ENCODE results near the gene STXBP6.
"Not testable (repeated sequence)": the region's sequence is repeated elsewhere in the genome, so short reads cannot be mapped to it uniquely, and the experiment has no call there.

The STXBP6 gene

DNA sequence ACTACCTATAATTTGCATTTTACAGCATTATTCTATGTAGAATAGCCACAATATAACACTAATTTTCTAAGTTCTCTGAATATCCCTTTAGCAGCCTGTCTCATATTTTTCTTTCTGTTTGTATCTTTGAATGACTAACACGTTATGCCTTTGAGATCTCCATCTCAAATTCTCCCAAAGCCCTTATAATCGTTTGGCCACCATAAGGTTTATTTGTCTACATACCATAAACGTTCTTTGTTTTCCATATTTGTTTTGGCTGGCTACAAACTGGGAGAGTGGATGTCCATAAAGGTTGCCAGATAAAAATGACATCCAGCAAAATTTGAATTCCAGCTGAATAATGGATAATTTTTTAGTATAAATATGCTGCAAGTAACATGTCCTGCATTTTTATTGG lies 203.7 kb downstream of the STXBP6 start:
- no peaks in the 10 kb centered on the region for H3K4me1 ChIP-seq (ENCODE audit: control insufficient read depth in 1 of 2, insufficient read depth in 2 of 2, low read length in 2 of 2)
- H3K4me3 ChIP-seq (ENCODE audit: low read depth in 1 of 2, low read length in 2 of 2) = no peak overlapping the region
- no peak overlapping the region for H3K27ac ChIP-seq (ENCODE audit: low read length)
- H3K9me3 ChIP-seq (ENCODE audit: control insufficient read depth in 1 of 2, low read length in 2 of 2) = no peaks in the 10 kb centered on the region
- H3K27me3 ChIP-seq (ENCODE audit: low read depth, low read length) = no peaks in the 10 kb centered on the region
- no peaks in the 10 kb centered on the region for H3K36me3 ChIP-seq (ENCODE audit: control insufficient read depth in 1 of 2, insufficient read depth in 2 of 2, low read length in 2 of 2)

GRCh38 chr14:24845851-24846250 lies 204.1 kb downstream of the STXBP6 start:
- H3K27me3 ChIP-seq (ENCODE audit: low read depth, low read length) = no peaks in the 10 kb centered on the region
- no peaks in the 10 kb centered on the region for H3K36me3 ChIP-seq (ENCODE audit: control insufficient read depth in 1 of 2, insufficient read depth in 2 of 2, low read length in 2 of 2)
- no peaks in the 10 kb centered on the region for H3K9me3 ChIP-seq (ENCODE audit: control insufficient read depth in 1 of 2, low read length in 2 of 2)
- no peak overlapping the region for H3K27ac ChIP-seq (ENCODE audit: low read length)
- no peak overlapping the region for H3K4me3 ChIP-seq (ENCODE audit: low read depth in 1 of 2, low read length in 2 of 2)
- H3K4me1 ChIP-seq (ENCODE audit: control insufficient read depth in 1 of 2, insufficient read depth in 2 of 2, low read length in 2 of 2) = no peaks in the 10 kb centered on the region

DNA sequence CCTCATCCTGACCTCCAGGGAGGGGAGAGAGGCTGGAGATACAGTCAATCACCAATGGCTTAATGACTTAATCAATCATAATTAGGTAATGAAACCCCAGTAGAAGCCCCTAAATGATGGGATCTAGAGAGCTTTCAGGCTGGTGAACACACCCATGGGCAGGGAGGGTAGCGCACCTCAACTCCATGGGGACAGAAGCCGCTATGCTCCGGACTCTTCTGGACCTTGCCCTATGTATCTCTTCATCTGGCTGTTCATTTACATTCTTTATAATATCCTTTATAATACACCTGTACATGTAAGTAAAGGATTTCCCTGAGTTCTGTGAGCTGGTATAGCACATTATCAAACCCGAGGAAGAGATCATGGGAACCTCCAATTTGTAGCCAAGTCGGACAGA lies 205.9 kb downstream of the STXBP6 start:
- Histone ChIP-seq H3K27me3 (ENCODE audit: low read depth, low read length) (no peaks in the 10 kb centered on the region), H3K4me1 (ENCODE audit: control insufficient read depth in 1 of 2, insufficient read depth in 2 of 2, low read length in 2 of 2) (no peaks in the 10 kb centered on the region), H3K4me3 (ENCODE audit: low read depth in 1 of 2, low read length in 2 of 2) (no peak overlapping the region), H3K9me3 (ENCODE audit: control insufficient read depth in 1 of 2, low read length in 2 of 2) (no peaks in the 10 kb centered on the region), H3K36me3 (ENCODE audit: control insufficient read depth in 1 of 2, insufficient read depth in 2 of 2, low read length in 2 of 2) (no peaks in the 10 kb centered on the region), H3K27ac (ENCODE audit: low read length) (no peak overlapping the region)

- Histone ChIP-seq H3K36me3 (ENCODE audit: control insufficient read depth in 1 of 2, insufficient read depth in 2 of 2, low read length in 2 of 2) (no peaks in the 10 kb centered on the region), H3K27me3 (ENCODE audit: low read depth, low read length) (no peaks in the 10 kb centered on the region), H3K27ac (ENCODE audit: low read length) (no peak overlapping the region)
Observed at GRCh38 chr14:24843494-24843893, 206.5 kb downstream of the STXBP6 start.

DNA sequence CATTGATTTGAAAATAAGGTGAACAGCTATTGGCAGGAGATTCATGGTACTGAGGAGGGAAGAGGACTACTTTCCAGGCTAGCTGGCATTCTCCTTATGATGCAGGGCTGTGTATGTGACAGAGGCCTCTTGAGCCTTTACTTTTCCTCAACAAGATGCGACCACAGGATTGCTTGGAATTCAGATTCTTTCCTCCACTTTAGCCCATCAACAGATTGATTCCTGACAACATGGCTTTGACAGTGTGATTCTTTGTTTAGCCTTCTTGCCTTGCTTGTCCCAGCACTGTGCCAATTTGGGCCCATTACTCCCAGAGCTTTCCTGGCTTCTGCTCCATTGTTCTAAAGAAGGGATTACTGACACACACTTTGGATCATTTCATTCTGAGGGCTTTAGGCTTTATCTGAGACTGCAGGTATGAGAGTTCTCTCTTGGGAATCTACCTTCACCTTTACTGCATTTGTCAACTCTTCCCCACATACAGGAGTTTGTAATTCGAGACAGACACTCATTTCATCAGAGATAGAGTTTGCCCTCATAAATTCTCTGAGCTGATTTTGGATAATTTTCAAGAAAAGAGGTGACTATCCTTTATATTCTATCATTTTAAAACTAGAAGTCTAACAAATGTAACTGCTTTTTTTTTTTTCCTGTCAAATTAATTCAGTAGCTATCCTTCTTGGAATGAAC lies 209.6 kb downstream of the STXBP6 start:
- no peak overlapping the region for H3K4me3 ChIP-seq (ENCODE audit: low read depth in 1 of 2, low read length in 2 of 2)
- H3K36me3 ChIP-seq (ENCODE audit: control insufficient read depth in 1 of 2, insufficient read depth in 2 of 2, low read length in 2 of 2) = no peaks in the 10 kb centered on the region
- no peaks in the 10 kb centered on the region for H3K9me3 ChIP-seq (ENCODE audit: control insufficient read depth in 1 of 2, low read length in 2 of 2)
- no peaks in the 10 kb centered on the region for H3K27me3 ChIP-seq (ENCODE audit: low read depth, low read length)
- H3K27ac ChIP-seq (ENCODE audit: low read length) = no peak overlapping the region
- H3K4me1 ChIP-seq (ENCODE audit: control insufficient read depth in 1 of 2, insufficient read depth in 2 of 2, low read length in 2 of 2) = no peaks in the 10 kb centered on the region

More at GRCh38 chr14:24843494-24843893, 206.5 kb downstream of the STXBP6 start:
- no peak overlapping the region for H3K4me3 ChIP-seq (ENCODE audit: low read depth in 1 of 2, low read length in 2 of 2)
- H3K9me3 ChIP-seq (ENCODE audit: control insufficient read depth in 1 of 2, low read length in 2 of 2) = no peaks in the 10 kb centered on the region
- no peaks in the 10 kb centered on the region for H3K4me1 ChIP-seq (ENCODE audit: control insufficient read depth in 1 of 2, insufficient read depth in 2 of 2, low read length in 2 of 2)

DNA sequence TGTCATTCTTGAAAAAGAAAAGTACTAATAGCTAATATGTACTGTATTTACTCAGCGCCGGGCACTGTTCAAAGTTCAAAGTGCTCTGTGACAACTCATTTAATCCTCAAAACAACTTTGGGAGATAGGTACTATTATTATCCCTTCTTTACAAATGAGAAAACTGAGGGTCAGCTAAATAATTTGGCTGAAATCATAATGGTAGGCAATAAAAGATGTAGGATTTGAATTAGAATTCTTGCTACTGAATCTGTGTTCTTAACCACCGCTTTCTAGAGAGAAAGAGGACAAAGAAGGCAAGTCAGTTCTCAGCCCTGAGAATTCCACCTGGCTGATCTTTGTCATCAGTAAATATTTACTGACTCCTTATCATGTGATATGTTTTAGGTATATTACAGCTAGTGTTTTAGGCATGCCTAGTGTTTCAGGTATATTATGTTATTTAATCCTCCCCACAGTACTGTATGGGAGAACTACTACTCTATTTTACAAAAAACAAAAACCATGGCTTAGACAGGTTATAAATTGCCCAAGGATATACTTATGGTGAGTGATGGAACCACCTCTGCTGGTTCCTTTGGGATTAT lies 210.2 kb downstream of the STXBP6 start:
- Histone ChIP-seq H3K27me3 (ENCODE audit: low read depth, low read length) (no peaks in the 10 kb centered on the region), H3K4me3 (ENCODE audit: low read depth in 1 of 2, low read length in 2 of 2) (no peak overlapping the region), H3K4me1 (ENCODE audit: control insufficient read depth in 1 of 2, insufficient read depth in 2 of 2, low read length in 2 of 2) (no peaks in the 10 kb centered on the region), H3K27ac (ENCODE audit: low read length) (no peak overlapping the region), H3K36me3 (ENCODE audit: control insufficient read depth in 1 of 2, insufficient read depth in 2 of 2, low read length in 2 of 2) (no peaks in the 10 kb centered on the region), H3K9me3 (ENCODE audit: control insufficient read depth in 1 of 2, low read length in 2 of 2) (no peaks in the 10 kb centered on the region)

GRCh38 chr14:24838945-24839616 lies 210.9 kb downstream of the STXBP6 start:
- Histone ChIP-seq H3K9me3 (ENCODE audit: control insufficient read depth in 1 of 2, low read length in 2 of 2) (no peaks in the 10 kb centered on the region), H3K27ac (ENCODE audit: low read length) (no peak overlapping the region), H3K27me3 (ENCODE audit: low read depth, low read length) (no peaks in the 10 kb centered on the region), H3K4me1 (ENCODE audit: control insufficient read depth in 1 of 2, insufficient read depth in 2 of 2, low read length in 2 of 2) (no peaks in the 10 kb centered on the region), H3K4me3 (ENCODE audit: low read depth in 1 of 2, low read length in 2 of 2) (no peak overlapping the region), H3K36me3 (ENCODE audit: control insufficient read depth in 1 of 2, insufficient read depth in 2 of 2, low read length in 2 of 2) (no peaks in the 10 kb centered on the region)

DNA sequence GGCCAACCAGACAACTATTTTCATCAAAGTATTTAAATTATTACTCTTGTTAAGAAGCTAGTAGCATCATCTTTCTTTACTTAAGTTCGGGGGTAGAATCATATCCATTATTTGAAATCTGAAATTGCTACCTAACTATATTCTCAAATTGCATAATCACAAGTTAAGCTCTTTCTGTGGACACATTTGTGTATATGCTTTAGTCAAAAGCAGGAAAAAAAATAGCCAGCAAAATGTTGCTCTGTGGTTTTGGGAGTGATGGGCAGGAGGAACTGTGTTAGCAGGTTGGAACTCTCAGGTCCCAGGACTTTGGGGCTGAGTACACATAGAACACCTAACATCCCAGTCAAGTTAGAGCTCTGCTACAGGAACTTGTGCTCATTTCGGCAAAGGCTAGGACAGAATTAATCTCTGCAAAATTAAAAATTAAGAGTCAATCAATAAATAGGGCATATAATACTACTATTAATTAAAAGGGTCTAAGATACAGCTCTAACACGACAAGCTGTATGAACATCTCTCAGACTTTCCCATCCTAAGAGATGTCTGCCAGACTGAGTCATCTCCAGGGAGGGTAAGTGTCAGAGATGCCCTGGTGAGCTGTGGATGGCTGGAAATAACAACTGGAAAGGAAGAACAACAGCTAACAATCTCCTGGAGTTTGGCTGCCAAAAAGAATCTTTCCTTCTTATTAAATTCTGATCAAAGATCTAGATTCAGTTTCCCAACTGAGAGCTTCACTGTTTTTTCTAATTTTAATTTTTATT lies 212.5 kb downstream of the STXBP6 start:
- H3K36me3 ChIP-seq (ENCODE audit: control insufficient read depth in 1 of 2, insufficient read depth in 2 of 2, low read length in 2 of 2) = no peaks in the 10 kb centered on the region
- H3K9me3 ChIP-seq (ENCODE audit: control insufficient read depth in 1 of 2, low read length in 2 of 2) = no peaks in the 10 kb centered on the region
- H3K4me1 ChIP-seq (ENCODE audit: control insufficient read depth in 1 of 2, insufficient read depth in 2 of 2, low read length in 2 of 2) = no peaks in the 10 kb centered on the region
- H3K4me3 ChIP-seq (ENCODE audit: low read depth in 1 of 2, low read length in 2 of 2) = no peak overlapping the region
- H3K27ac ChIP-seq (ENCODE audit: low read length) = no peak overlapping the region
- H3K27me3 ChIP-seq (ENCODE audit: low read depth, low read length) = no peaks in the 10 kb centered on the region

DNA sequence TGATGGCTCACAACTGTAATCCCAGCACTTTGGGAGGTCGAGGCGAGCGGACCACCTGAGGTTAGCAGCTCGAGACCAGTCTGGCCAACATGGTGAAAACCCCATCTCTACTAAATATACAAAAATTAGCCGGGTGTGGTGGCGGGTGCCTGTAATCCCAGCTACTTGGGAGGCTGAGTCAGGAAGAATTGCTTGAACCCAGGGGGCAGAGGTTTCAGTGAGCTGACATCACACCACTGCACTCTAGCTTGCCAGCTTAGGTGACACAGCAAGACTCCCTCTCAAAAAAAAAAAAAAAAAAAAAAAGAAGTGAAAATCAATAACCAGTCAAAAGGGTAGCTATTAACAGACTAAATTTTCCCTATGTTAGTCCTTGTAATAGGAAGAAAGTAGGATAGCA lies 213.6 kb downstream of the STXBP6 start:
- not testable (repeated sequence) for H3K27ac ChIP-seq (ENCODE audit: low read length); H3K9me3 ChIP-seq (ENCODE audit: control insufficient read depth in 1 of 2, low read length in 2 of 2); H3K36me3 ChIP-seq (ENCODE audit: control insufficient read depth in 1 of 2, insufficient read depth in 2 of 2, low read length in 2 of 2); H3K4me3 ChIP-seq (ENCODE audit: low read depth in 1 of 2, low read length in 2 of 2); H3K27me3 ChIP-seq (ENCODE audit: low read depth, low read length); H3K4me1 ChIP-seq (ENCODE audit: control insufficient read depth in 1 of 2, insufficient read depth in 2 of 2, low read length in 2 of 2)

GRCh38 chr14:24834956-24835355 lies 215.0 kb downstream of the STXBP6 start:
- Histone ChIP-seq H3K4me1 (ENCODE audit: control insufficient read depth in 1 of 2, insufficient read depth in 2 of 2, low read length in 2 of 2) (no peaks in the 10 kb centered on the region), H3K27ac (ENCODE audit: low read length) (no peak overlapping the region), H3K9me3 (ENCODE audit: control insufficient read depth in 1 of 2, low read length in 2 of 2) (no peaks in the 10 kb centered on the region), H3K27me3 (ENCODE audit: low read depth, low read length) (no peaks in the 10 kb centered on the region), H3K36me3 (ENCODE audit: control insufficient read depth in 1 of 2, insufficient read depth in 2 of 2, low read length in 2 of 2) (no peaks in the 10 kb centered on the region), H3K4me3 (ENCODE audit: low read depth in 1 of 2, low read length in 2 of 2) (no peak overlapping the region)

- no peak overlapping the region for H3K27ac ChIP-seq (ENCODE audit: low read length)
- no peaks in the 10 kb centered on the region for H3K27me3 ChIP-seq (ENCODE audit: low read depth, low read length)
- no peaks in the 10 kb centered on the region for H3K9me3 ChIP-seq (ENCODE audit: control insufficient read depth in 1 of 2, low read length in 2 of 2)
- H3K36me3 ChIP-seq (ENCODE audit: control insufficient read depth in 1 of 2, insufficient read depth in 2 of 2, low read length in 2 of 2) = no peaks in the 10 kb centered on the region
- H3K4me3 ChIP-seq (ENCODE audit: low read depth in 1 of 2, low read length in 2 of 2) = no peak overlapping the region
- H3K4me1 ChIP-seq (ENCODE audit: control insufficient read depth in 1 of 2, insufficient read depth in 2 of 2, low read length in 2 of 2) = no peaks in the 10 kb centered on the region
Observed at GRCh38 chr14:24833385-24833784, 216.6 kb downstream of the STXBP6 start.

Measured in muscle layer of duodenum (tissue), 2 donors.